ENCODE measurements around the gene GPATCH2L.

GPATCH2L gene

DNA sequence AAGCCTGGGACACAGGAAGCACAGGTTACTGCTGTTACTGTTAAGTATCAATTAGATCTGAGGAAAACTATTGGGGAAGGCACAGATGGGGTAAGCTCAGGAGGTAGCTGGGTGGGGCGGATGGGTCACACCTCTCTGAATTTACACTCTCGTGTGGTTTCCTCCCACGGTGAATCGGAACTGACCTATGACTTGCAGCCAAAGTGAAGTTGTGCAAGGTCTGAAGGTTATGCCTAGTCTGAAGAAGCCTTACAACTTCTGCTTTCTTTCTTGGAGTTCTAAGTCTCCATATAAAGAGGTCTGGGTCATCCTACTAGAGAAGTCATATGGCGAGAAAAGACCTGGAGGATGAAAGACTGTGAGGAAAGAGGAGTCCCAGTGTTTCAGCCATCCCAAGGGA, 25.6 kb upstream of the GPATCH2L start:
- no peaks in the 10 kb centered on the region for H4K20me1 ChIP-seq (ENCODE audit: insufficient read depth, low read length)
- no peak overlapping the region for H3K27ac ChIP-seq (ENCODE audit: low read length)
- H3K4me3 ChIP-seq (ENCODE audit: low read length), result no peak overlapping the region
- no peaks in the 10 kb centered on the region for H3K79me2 ChIP-seq (ENCODE audit: low read length)
- no peaks in the 10 kb centered on the region for H3F3A ChIP-seq (ENCODE audit: insufficient read depth, low read length)
- no peaks in the 10 kb centered on the region for H3K4me1 ChIP-seq (ENCODE audit: low read length)
- DNase-seq, result no peak
- no peaks in the 10 kb centered on the region for H3K27me3 ChIP-seq (replicated peaks; ENCODE audit: insufficient read depth, low read length)
- no peaks in the 10 kb centered on the region for H3K9me3 ChIP-seq (replicated peaks; ENCODE audit: insufficient read depth, low read length)
- no peak overlapping the region for H2AFZ ChIP-seq (ENCODE audit: low read length)
- no peak overlapping the region for H3K9ac ChIP-seq (ENCODE audit: low read length)
- TF ChIP-seq EZH2 (optimal IDR thresholded peaks at IDR 0.05; ENCODE audit: low read depth, low read length), result no peak
- TF ChIP-seq, protein P1, sequence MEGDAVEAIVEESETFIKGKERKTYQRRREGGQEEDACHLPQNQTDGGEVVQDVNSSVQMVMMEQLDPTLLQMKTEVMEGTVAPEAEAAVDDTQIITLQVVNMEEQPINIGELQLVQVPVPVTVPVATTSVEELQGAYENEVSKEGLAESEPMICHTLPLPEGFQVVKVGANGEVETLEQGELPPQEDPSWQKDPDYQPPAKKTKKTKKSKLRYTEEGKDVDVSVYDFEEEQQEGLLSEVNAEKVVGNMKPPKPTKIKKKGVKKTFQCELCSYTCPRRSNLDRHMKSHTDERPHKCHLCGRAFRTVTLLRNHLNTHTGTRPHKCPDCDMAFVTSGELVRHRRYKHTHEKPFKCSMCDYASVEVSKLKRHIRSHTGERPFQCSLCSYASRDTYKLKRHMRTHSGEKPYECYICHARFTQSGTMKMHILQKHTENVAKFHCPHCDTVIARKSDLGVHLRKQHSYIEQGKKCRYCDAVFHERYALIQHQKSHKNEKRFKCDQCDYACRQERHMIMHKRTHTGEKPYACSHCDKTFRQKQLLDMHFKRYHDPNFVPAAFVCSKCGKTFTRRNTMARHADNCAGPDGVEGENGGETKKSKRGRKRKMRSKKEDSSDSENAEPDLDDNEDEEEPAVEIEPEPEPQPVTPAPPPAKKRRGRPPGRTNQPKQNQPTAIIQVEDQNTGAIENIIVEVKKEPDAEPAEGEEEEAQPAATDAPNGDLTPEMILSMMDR (IDR thresholded peaks at IDR 0.05; ENCODE audit: low read length), result no peak
- no peak overlapping the region for H3K4me2 ChIP-seq (ENCODE audit: low read depth, low read length)
- no peaks in the 10 kb centered on the region for H3K9me2 ChIP-seq (replicated peaks; ENCODE audit: insufficient read depth, low read length)
- no peaks in the 10 kb centered on the region for H3K36me3 ChIP-seq (replicated peaks; ENCODE audit: insufficient read depth, low read length)

DNA sequence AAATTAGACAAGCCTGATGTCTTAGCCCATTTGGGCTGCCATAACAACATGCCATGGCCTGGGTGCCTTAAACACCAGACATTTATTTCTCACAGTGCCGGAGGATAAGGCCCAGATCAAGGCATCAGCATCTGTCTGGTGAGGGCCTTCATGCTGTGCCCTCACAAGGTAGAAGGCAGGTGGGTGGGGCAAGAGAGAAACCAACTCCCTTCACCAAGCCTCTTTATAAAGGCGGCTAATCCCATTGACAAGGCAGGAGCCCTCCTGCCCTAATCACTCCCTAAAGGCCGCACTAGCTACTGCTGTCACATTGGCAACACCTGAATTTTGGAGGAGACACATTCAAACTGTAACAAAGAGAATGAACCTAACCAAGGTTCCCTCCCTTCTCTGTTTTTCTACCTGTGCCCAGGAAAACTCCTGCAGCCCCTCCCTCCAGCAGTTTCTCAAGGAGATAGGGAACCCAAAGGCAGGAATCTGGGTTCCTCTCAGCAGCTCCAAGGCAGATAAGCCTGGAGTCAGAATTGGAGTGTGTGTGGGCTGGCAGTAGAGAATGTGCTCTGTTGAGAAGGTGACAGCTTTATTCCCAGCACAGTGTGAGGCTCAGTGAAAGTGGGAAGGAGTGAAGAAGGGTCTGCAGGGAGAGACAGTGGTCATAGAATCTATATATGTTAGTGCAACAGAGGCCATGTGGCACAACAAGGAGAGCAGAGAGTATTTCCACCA, 21.7 kb upstream of the GPATCH2L start:
- TF ChIP-seq EZH2 (optimal IDR thresholded peaks at IDR 0.05; ENCODE audit: low read depth, low read length) (no peak), EZH2phosphoT487 (IDR thresholded peaks at IDR 0.05; ENCODE audit: low read length) (no peak)
- TF ChIP-seq, protein P1 (IDR thresholded peaks at IDR 0.05; ENCODE audit: low read length), result no peak
- Histone ChIP-seq H3K4me2 (ENCODE audit: low read depth, low read length) (no peak overlapping the region), H3K27ac (ENCODE audit: low read length) (no peak overlapping the region), H4K20me1 (ENCODE audit: insufficient read depth, low read length) (no peaks in the 10 kb centered on the region), H3K4me3 (ENCODE audit: low read length) (no peak overlapping the region), H3K4me1 (ENCODE audit: low read length) (no peaks in the 10 kb centered on the region), H3K36me3 (replicated peaks; ENCODE audit: insufficient read depth, low read length) (no peaks in the 10 kb centered on the region), H3K9ac (ENCODE audit: low read length) (no peak overlapping the region), H3K9me3 (replicated peaks; ENCODE audit: insufficient read depth, low read length) (no peaks in the 10 kb centered on the region), H3F3A (ENCODE audit: insufficient read depth, low read length) (no peaks in the 10 kb centered on the region), H2AFZ (ENCODE audit: low read length) (no peak overlapping the region), H3K9me2 (replicated peaks; ENCODE audit: insufficient read depth, low read length) (no peaks in the 10 kb centered on the region), H3K79me2 (ENCODE audit: low read length) (no peaks in the 10 kb centered on the region), H3K27me3 (replicated peaks; ENCODE audit: insufficient read depth, low read length) (no peaks in the 10 kb centered on the region)
- no peak for DNase-seq

DNA sequence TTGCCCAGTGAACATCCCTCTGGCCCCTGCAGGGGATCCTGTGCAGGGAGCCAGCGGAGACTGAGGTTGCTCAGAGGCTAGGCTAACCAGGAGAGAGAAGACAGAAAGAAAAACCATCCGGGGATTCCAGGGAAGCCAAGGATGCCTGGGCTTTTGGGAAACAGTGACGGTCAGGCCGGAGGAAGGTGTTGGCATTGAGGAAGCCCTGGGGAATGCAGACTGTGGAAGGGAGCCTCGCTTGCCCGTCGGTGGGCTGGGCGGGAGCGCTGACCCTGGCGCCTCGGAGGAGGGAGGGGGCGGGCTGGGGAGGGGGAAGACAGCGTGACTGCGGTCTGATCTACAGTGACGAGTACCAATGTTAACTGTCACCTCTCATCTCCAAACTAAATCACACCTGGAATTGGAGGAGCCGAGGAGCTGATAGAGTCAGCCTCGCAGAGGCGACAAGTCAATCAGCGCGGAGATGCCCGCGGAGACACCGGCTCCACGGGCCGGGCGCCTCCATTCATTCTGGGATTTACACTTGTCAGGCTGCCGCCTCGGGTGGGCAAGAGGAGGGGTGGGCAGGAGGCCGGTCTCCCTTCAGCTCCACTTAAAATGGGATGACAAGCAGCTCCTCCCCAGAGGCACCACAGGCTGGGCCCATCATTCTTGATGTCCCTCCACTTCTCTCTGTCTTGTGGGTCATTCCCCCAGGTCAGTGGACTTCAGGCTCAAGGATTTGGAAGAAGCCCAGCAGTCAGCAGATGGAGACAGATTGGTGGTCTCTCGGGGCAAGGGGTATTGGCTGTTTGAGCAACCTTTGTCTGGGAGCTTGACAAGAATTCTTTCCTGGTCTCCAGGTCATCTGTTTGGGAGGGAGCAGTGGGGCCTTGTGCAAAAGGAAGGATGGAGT, 20.4 kb upstream of the GPATCH2L start:
- no peak for DNase-seq
- Histone ChIP-seq H3K9ac (ENCODE audit: low read length) (no peak overlapping the region), H3K4me1 (ENCODE audit: low read length) (no peaks in the 10 kb centered on the region), H3K4me3 (ENCODE audit: low read length) (no peak overlapping the region), H3K27ac (ENCODE audit: low read length) (no peak overlapping the region), H3K27me3 (replicated peaks; ENCODE audit: insufficient read depth, low read length) (no peaks in the 10 kb centered on the region), H3K9me3 (replicated peaks; ENCODE audit: insufficient read depth, low read length) (no peaks in the 10 kb centered on the region), H3K36me3 (replicated peaks; ENCODE audit: insufficient read depth, low read length) (no peaks in the 10 kb centered on the region), H3K79me2 (ENCODE audit: low read length) (no peaks in the 10 kb centered on the region), H3K4me2 (ENCODE audit: low read depth, low read length) (no peak overlapping the region), H4K20me1 (ENCODE audit: insufficient read depth, low read length) (no peaks in the 10 kb centered on the region), H2AFZ (ENCODE audit: low read length) (no peak overlapping the region), H3F3A (ENCODE audit: insufficient read depth, low read length) (no peaks in the 10 kb centered on the region), H3K9me2 (replicated peaks; ENCODE audit: insufficient read depth, low read length) (no peaks in the 10 kb centered on the region)
- no peak for TF ChIP-seq EZH2 (optimal IDR thresholded peaks at IDR 0.05; ENCODE audit: low read depth, low read length)
- TF ChIP-seq, protein P1 (IDR thresholded peaks at IDR 0.05; ENCODE audit: low read length), result no peak
- TF ChIP-seq EZH2phosphoT487 (IDR thresholded peaks at IDR 0.05; ENCODE audit: low read length), result no peak
